Activated T-cell treated with anti-CD3 and anti-CD28 coated beads for 4 hours (primary cell): ENCODE results near the gene PDE6D.

Experiments used
- DNase-seq: peaks from one replicate; pipeline ENCODE4 v3.0.0-alpha.2; 2020

Gene PDE6D

DNA sequence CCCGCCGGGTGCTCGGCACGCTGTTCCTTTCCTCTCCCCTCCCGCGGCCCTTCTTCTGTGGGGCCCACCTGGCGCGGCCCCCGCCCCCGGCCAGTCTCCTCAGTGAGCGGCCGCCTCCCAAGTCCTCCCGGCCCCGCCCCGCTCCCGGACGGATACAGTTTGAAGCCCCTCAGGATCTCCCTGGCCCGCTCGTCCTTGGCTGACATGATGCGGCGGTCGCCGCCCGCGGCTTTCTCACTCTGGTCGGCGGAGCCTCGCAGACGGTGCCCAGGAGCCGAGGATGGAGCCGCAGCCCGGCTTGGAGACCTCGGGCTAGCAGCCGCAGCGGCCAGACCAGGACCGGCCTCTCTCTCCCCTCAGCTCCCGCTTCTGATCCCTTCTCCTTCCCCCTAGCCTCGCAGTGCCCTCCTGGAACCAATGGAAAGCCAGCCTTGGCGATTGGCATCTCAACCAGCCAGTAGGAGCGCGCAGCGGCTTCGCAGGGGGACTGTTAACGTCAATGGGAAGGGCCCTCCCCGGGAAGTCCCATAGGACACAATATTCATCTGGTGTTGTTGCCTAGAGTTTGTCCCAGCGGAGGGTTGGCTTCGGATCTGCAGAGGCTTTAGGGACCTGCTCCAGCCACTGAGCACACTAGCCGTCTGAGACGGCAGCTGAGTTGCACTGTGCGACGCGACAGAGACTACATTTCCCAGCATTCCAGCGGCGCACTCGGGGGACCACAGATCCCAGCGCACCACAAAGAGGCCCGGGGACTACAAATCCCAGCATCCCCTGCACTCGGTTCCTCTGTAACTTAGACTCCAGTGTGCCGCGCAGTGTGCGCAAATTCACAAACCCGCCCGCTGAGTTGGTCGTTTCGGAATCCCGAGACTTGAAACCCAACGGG, at the start of gene PDE6D:
Gene PDE6D (minus strand): TSS at position 374 of the 889 bp plus-strand sequence. CDS start 168 bp downstream, at position 206.
- peak; percentile 94 for DNase-seq

DNA sequence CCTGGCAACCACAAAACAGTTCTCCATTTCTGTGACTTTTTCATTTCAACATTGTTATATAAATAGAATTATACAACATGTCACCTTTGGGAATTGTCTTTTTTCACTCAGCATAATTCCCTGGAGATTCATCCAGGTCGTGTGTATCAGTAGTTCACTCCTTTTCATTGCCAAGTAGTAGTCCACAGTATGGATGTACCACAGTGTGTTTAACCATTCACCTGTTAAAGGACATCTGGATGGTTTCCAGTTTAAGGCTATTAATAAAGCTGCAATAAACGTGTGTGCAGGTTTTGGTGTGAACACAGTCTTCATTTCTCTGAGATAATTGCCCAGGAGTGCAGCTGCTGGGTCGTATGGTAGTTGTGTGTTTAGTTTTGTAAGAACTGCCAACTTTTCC, 40.8 kb upstream of the PDE6D start:
- DNase-seq: no peak

DNA sequence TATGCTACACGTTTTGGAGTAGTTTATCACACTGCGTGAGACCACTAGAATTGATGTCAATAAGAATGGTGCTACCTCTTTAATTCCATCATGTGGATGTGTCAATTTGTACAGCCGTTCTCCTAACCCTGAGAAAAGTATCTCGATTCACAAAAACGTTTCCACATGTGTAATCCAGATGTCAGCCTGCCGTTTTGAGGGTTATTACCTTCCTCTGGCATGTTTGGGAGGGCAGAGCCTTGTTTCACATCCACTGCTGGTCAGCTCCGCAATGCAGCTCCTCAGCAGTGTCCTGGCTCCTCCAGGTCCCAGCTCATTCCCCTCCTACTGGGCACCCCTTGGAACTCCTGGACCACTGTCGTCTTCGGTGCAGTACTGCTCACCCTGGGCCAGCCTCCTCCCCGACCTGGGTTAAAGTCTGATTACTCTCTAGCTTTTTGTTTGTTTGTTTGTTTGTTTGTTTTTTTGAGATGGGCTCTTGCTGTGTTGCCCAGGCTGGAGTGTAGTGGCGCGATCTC, 39.8 kb upstream of the PDE6D start:
- DNase-seq: no peak

DNA sequence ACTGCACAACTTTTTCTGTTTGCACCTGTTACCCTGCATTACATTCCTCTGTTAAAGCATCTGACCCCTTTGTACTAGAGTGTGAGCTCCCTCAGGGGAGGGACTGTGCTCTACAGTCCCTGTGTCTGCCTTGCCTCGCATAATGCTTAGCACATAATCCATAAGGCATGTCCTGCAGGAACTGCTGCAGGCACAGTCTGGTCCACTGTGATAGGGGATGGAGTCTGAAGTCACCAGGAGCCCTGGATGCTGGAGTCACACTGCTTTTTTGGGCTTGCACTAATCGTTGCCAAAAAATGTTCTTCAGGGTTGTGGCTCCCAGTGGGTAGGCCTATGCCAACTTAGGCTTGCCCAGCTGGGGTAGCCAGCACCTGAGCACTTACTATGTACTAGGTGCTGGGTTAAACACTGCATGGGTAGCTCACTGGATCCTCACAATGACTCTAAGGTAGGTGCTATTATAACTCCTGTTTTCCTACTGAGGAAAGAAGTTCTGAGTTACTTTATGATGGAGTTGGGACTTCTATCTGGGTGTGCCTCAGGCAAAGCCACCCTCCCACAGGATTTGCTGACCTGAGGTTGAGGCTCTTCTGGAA, 38.5 kb upstream of the PDE6D start:
- no peak for DNase-seq

DNA sequence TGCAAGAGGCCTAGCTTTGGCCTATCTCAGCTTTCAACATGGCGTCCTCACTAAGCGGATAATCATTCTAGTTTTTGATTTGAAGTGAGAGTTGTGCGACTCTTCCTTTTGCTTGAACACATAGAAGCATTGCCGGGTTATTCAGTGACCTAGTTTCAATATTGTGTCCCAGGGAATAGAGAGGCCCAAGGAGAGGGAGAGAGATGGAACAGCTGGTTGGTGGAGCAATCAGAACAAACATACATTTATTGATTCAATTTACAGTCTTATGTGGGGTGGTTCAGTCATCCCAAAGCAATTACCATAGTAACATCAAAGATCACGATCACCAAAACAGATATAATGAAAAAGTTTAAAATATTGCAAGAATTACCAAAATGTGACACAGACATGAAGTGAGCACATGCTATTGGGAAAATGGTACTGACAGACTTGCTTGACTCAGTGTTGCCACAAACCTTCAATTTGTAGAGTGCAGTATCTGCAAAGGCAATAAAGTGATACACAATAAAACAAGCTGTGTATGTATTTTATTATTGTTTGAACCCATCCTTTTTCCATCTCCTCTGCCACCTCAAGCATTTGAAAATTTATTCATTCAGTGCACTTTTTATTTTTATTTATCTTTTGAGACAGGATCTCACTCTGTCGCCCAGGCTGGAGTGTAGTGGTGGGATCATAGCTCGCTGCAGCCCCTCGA, 35.4 kb upstream of the PDE6D start:
- DNase-seq: no peak

DNA sequence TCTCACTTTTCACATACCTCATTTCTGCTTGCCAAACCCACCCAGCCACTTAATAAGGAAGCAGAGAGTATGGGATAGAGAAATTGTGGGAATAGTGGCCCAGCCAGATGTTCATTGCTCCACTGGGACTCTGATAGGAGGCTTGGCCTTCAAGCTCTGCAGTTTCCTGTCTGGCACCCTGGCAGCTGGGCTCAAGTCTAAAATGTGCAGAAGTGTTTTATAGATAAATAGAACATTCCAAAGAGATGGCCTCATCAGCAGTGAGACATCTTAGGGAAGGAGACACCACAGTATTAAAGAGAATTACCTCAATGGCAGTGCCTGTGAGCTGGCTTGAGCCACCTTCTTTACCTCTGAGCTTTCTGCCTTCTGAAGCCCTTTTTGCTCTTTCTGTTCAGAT, 29.8 kb upstream of the PDE6D start:
- DNase-seq: no peak

DNA sequence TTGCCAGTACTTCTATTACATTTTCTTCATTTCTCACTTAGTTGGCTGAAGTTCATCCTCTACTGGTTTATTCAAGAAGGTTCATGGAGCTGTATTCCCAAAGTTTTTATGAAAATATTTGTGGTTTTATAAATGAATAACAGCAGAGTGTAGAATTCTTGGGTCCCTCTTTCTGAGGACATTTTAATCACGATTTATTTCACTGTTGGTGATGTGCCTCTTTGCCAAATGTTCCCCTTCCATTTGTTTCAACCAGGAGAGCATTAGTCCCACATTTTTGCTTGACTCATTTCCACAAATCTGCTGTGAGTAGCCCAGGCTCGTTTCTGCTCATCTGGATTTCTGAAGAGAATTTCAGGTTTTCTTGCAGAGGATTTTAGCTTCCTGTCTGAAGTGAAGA, 25.9 kb upstream of the PDE6D start:
- DNase-seq: no peak

DNA sequence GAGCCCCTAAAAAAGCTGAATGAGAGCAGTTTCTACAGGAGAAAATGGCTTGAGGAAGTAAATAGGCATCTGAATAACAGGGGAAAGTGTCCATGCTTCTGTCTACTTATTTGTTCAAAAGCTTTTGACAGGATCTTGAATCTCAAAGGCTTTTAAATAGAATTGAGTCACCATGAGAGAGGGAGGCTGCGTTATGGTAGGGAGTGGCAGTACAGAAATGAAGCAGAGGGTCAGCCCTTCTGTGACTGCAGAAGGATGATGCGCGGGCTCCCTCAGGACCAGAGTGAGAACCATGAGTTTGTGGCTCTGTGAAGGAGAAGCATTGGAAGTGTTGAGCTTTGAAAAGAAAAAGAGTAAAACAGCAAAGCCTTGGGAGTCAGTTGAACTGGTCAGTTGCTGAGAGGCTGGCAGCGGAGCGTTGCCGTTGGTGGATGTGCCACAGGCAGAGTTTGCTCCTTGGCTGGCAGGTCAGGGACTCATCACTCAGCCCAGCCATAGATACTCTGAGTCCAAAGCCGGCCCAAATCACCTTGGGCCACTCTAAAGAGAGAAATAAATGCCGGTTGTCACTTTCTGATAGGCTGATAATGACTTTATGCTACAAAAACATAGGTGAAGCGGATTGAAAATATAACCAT, 22.5 kb upstream of the PDE6D start:
- no peak for DNase-seq

DNA sequence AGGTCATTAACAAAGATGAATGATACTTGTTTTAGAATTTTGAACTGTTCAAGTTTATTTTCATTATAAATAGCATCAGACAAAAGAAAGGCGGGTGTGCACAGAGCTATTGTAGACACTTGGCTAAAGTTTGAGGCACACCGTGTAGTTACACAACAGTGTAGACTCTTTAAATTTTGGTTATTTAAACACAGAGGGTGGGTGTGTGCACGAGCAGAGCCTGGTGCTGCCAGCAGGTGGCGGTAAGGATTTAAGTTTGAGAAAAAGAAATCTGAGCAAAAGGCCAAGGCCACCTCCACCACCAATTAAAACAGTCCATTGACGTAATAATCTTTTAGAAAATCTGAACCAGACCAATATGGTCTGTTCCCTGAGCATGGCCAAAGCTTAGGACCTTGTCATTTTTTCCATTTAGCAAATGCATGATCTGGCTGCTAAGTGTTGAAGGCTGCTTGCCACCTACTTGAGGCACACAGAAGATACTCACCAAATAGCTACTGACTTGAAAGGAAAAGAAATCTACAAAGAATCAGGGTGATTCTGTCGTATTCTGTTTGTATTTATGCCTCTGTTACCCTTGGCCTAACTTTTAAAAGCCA, 19.5 kb upstream of the PDE6D start:
- peak; percentile 19 for DNase-seq

DNA sequence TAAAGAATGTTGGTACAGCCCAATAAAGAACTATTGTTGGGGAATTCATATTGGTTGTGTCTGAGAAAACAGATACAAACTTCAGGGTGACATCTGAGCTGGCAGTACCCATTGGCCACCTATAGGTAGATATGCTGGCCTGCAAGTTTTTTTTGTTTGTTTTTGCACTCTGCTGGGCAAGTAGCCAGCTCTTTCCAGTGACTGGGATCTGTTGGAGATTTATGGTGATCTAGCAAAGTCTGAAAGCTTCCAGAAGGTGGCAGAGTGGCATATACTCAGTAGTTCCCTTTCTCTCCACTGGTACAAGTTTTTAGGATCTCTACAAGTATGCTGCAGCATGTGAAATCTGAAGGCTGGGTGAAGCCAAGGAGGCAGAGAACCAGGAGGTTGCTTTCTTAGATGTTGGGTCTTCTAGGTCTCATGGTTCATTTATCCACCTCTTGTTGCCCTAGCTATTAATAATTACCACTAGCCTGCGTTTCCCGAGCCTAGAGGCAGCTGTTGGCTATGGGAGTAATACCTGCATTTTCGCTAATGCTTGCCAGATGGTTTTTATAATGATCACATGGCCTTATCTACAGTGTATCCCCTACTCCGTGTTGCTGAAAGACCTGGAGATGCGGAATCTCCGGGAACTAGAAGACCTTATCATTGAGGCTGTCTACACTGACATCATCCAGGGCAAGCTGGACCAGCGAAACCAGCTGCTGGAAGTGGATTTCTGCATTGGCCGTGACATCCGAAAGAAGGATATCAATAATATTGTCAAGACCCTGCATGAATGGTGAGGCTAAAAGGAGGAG, 14.6 kb upstream of the PDE6D start:
- DNase-seq: no peak

DNA sequence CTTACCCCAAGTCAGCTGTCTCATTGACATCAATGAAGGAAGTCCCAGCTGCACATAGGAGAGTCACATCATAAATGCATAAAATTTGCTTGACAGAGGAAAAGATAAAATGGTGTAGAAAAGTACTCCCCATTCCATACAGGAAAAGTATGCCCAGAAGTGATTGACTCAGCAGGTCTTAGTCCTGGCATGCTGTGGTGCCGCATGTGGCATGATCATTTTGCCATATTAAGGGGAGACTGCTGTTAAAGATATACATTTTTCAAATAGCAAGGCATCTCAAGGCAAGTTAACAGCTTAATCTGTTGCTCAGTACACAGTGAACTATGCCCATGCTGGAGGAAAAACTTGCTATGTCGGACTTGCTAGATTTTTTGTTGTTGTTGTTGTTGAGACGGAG, 13.3 kb upstream of the PDE6D start:
- no peak for DNase-seq

DNA sequence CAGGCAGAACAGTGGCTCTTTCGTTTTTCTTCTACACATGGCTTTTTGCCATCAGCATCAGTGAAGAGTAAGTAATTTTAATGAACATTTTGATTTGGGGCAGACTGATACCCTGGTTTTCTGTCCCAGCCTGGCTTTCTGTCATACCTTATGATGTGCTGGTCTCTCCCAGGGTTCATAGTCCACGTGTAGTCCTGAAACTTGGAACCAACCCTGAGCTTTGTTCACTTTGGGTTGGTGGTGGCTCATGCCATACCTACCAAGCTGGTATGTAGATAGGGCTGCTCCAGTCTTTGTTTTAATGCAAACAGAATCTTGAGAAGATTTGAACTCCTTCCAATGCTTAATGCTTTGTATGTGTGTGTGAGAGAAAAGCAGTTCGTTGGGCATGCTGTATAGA, 10.0 kb upstream of the PDE6D start:
- no peak for DNase-seq

DNA sequence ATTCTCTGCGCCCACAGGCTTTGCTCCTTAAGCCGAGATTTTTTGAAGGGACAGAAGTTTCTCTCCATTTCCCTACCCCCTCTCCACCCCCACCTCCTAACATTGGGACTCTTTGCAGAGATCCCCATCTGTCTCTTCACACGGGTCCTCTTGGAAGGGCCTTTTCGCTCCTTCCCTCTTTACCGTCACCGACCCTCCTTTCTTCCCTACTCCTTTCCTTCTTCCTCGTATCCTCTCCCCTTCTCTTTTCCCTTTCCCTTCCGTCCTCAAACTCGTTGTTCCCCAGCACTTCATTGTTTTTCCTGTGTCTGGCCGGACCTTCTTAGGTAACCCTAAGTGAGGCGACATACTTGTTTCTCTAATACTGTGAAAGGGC, 5.8 kb upstream of the PDE6D start:
- no peak for DNase-seq

DNA sequence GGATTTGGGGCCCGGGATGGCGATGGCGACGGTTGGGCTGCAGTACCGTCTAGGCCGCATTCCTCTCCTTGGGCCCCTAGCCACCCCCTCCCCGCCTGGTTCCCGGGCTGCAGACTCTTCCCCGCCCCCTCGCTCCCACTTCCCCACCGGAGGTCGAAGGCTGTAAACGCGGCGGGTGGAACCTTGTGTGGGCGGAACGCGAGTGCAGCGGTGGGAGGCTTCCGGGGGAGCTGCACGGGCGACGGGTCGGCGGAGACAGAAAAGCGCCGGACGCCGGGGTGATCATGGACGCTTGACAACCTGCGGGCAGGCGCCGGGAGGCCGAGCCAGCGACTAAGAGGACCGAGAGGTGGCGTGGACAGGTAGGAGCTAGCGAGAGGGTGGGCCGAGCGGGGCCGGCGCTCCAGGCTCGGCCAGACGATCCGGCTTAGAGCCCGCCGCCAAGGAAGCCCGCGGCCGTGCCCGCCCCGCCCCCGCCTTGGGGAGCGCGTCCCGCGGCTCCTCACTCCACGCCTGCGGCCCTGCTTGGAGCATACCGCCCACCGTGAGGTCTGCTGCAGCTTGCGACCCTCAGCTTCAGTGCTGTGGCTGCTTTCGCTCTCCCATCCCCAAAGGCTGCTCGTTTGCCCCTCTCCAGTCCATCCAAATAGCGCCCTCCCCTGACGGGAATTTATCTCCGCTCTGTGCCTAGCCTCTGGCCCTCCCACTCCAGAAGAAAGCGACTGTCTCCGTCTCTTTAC, 5.3 kb upstream of the PDE6D start, which contains the start of gene COPS7B:
Gene COPS7B (plus strand): TSS at position 269 of the 740 bp plus-strand sequence. CDS start 2,126 bp downstream, outside the sequence.
- DNase-seq: peak; percentile 76

DNA sequence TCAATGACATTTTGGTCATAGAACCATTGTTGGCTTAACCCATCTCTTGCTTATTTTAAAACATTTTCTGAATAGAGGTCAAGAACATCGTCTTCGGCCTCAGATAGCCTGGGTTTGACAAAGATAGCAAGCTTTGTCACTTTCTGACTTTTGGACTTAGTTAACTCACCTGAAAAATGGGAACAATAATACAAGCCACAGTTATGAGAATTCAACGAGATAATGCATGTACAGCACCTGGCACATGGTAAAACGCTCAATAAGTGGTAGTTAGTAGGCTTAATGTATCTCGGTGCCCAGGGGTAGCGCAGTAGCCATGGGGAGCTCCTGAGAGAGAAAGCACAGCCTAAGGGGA, 4.7 kb upstream of the PDE6D start:
- DNase-seq: no peak

DNA sequence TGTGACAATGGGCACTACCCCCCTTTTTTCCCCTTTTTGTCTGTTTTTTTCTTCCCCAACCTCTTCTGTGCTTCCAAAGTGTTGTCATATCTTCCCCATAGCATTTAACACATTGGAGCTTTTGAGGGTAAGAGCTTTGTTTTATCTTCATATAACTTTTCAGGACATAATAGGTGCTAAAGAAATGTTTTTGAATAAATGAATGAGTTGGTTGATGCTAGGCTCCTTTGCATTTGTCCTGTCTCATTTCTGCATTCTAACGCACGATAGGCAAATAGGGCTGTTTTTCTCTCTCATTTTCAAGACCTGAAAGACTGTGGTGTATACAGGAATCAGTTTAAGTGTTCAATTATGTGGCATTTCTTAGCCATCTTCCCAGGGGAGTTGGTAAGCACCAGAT, 4.3 kb upstream of the PDE6D start:
- no peak for DNase-seq

DNA sequence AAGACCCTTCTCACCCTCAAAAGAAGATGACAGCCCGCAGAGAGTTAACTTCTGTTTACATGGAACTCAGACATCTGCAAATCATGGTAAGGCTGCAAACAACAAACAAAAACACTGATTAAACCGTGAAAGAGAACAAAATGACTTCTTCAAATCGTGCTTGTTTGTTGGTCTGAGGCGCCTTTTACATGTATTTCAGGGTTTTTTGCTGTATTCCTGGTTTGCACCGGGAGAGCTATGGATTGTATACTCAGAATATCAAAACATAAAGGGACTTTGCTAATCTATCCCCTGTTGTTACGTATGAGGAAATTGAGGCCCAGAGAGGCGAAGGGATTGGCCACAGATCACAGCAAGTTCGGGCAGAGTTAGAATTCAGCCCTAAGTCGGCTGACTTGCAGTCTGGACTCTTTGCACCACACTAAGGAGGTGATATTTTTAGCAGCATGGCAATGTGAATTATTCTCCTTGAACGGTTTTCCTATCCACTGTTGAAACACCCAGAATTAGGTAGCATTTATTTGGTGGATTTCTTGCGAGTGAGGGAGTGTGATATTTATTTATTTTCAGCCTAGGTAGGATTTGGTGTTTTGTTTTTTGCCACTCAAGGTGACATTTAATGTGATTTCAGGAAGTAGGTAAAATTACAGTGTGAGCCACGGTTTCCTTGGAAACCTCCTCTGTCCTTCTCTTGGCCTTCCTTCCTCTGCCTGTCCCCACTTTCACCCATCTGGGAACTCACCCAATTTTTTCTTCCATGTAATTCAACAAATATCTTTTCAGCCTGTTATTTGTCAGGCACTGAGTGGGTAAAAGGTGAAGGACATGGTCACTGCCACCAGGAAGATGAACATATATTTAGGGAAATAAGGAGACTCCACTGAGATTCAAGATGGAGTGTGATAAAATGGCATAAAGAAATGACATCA, 980 bp upstream of the PDE6D start:
- peak; percentile 4 for DNase-seq

DNA sequence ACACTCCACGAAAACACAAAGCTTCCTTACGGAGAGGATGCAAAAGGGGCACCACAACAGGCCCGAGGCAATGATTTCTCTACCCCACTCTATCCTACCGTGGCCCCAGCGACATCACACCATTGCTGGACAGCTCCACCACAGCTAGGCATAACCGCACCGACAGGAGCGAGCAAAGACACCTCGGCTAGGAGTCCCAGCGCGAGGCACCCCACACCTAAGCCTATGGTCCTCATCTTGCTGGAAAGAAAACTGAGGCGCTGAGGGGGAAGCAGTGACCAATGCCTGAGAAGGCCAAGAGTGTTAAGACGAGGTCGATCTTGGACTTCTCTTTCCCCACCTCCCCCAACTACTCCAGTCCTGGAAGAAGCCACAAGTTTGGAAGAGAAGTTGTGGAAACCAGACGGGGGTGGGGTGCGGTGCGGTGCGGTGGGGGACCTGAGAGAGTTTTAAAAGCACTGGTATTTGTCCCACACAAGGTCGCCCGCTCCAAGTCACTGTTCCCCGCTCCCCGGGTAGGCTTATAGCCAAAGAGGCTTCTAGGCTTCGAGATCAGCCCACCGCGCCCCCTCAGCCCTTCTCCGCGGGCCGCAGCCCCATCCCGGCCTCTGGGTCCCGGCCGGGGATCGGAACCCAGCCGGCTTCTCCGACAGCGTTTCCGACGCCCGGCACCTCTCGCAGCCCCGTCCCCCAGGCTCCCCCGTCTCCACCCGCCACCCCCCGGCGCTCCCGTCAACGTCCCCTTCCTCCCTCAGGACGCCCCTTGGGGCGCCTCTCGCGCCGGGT, 766 bp downstream of the PDE6D start:
- DNase-seq: no peak
